SK-N-DZ (cell line): Measurements from ENCODE around the gene TMEM151B.
A peak's percentile ranks its signal among the peaks of the same experiment; 100 is the strongest.

Experiments
- DNase-seq: peaks from one replicate; pipeline ENCODE4 v3.0.0-alpha.2; 2015; ENCODE audit warnings: low spot score

The TMEM151B gene

DNA sequence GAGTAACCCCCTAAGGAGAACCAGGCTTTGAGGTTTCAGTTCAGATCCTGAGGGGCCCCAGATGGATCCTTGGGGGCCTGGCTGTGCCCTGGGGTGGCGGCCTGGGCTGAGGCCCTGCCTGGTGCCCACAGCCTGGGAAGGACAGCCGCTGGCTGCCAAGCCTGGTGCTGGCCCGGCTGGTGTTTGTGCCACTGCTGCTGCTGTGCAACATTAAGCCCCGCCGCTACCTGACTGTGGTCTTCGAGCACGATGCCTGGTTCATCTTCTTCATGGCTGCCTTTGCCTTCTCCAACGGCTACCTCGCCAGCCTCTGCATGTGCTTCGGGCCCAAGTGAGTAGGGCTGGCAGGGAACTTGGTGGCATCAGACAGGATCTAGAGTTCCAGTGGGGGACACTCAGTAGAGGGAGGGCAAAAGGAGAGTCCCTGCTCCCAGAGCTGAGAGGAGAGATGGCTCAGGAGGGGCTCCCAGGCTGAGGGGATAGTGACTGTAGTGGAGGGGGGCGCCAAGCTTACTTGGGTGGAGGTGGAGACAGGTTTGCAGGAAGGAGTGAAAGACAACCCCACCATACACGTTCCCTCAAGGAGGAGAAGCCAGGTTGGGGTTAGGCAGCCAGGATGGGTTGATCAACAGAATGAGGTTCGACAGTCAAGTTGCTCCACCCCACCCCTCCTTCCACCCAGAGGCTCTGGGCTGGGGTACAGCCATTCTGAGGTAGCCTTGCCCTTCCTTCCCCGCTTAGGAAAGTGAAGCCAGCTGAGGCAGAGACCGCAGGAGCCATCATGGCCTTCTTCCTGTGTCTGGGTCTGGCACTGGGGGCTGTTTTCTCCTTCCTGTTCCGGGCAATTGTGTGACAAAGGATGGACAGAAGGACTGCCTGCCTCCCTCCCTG, 37.3 kb upstream of the TMEM151B start:
- DNase-seq, result no peak

- DNase-seq, result no peak
Observed at GRCh38 chr6:44233567-44234100, 36.6 kb upstream of the TMEM151B start.

DNA sequence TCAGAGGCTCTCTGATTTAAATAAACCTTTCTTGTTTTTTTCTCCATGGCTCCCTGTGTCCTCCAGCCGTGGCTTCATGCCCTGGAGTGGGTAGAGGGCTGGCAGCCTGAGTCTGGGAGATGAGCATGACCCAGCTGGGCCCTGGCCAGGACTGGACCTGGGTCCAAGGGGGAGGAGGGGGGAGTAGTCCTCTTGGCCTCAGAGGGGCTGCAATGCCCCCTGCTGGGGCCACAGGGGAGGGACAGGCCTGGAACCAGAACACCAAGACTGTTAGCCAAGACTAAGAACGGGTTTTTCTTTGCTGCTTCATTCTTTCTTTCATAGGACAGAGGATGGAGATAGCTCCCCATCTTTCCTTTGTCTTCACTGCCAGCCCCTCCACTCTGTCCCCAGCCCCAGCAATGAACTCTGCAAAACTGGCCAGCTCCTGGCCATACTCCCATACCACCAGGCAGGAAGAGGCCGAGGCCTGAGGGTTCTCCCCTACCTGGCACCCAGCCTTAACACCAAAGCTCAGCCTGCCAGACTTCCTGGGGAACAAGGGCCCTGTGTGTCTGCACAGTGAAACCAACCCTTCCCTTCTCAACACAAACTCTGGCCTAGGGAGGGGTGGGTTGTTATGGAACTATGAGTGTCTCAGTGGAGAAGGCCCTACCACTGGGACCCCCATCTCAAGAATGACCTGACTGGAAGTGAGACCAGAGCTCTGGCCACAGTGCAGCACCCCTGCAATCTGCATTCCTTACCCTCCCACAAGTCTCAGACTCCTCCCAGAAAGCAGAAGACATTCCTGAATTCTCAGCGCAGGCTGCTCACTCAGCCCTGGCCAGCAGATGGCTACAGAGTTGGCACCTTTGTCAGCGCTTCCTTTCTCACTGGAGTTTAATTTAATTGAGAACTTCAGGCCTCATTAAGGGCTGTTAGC, 35.9 kb upstream of the TMEM151B start:
- DNase-seq, result peak; percentile 62

DNA sequence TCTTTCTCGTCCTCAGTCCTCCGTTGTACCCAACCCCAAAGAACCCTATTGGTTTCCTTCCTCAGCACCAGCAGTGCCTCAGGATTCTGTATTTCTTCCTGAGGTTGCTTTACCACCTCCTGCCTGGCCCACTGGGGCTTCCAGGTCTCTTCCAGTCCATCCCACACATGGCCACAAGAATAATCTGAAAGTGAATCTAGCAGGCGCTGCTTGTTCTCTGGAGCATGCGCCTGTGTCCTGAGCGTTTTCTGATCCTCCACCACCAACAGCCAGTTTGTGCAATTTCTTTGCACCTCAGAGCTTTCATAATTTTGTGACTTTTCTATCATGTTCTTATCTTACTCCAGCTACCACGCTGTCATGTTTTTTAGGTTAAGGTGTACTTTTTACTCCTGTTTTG, 35.0 kb upstream of the TMEM151B start:
- DNase-seq, result no peak

DNA sequence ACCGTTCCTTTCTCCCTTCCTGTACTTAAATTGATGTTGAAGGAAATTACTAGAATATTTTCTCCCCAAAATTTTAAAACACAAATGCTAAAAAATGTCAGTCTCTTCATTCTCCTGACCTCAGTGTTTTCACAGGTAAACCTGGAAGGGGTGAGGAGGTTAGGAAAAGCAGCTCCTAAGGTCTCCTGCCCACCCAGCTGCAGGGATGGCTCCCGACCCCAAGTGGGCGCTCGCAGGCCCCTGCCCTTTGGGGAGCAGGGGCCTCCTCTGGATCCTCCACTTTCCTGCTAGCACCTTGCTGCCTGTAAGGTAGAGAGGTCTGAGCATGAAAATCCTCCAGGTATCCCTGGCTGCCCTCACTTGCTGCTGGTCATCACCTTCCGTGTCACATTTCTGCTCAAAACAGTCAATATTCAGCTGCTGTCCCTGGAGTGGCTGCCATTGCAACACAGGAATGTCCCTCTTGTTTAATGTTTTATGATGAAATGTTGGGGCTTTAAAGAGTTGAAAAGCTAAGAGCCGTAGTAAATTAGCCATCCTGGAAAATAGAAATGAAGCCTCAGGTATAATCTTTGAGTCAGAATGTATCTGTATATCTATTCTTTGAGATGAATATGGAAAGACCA, 34.2 kb upstream of the TMEM151B start:
- DNase-seq, result no peak

DNA sequence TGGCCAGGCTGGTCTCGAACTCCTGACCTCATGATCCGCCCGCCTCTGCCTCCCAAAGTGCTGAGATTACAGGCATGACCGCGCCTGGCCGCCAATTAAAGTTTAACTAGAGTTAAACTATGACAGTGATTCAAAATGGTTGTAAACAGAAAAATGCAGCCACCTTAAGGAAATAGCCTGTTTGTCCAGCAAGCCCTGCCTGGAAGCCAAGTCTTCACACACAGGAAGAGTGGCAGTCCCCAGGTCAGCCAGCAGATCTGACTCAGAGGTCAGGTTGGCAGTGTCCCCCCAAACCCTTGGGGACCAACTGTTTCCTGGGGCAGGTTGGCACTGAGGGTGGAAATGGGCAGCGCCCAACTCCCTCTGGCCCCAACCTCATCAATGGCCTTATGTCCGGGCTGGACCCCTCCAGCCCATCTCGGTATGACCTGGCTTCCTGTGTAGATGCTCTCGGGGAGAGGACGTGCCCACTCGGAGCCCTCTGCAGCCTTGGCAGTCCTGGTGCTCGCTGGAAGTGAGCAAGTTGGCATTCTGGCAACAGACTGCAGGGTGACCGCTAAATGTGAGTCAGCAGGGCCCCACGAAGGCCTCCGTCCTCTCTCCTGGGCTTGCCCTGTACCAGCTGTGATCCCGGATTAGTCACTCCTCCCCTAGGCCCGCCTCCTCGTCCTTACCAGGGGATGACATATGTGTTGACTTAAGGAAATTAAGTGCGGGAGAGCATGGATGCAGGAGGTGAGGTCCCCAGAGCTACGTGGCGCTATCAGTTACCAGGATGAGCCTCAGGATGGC, 33.0 kb upstream of the TMEM151B start:
- peak; percentile 77 for DNase-seq

- DNase-seq, result peak; percentile 73
Observed at GRCh38 chr6:44237813-44238433, 32.3 kb upstream of the TMEM151B start.

DNA sequence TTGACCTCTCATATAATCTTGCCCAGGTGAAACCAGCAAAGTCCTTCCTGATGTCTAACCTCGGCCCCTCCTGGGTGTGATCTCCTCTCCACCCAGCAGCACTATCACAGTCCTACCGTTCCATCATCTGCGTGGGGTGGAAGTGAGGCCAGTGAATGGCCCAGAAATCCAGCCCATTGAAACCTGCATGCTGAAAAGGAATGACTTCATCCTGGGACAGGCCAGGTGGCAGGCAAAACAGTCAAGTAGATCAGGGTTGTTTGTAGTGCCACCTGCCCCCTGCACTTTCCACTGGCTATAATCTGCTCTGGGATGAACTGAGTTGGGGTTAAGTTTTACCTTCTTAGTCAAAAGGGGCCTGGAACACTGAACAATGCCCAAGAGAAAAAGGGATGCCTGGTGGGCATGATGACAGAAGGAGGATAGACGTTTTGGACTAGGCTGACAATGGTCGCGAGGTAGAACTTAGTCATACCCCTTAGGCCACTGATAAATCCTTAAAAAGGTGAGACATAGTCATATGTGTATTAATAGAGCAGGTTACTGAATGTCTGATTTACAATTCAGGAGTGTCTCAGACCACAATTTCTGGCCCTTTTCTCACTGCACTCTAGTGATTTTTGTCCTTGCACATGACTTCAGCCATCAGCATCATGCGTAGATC, 31.4 kb upstream of the TMEM151B start:
- DNase-seq, result no peak

DNA sequence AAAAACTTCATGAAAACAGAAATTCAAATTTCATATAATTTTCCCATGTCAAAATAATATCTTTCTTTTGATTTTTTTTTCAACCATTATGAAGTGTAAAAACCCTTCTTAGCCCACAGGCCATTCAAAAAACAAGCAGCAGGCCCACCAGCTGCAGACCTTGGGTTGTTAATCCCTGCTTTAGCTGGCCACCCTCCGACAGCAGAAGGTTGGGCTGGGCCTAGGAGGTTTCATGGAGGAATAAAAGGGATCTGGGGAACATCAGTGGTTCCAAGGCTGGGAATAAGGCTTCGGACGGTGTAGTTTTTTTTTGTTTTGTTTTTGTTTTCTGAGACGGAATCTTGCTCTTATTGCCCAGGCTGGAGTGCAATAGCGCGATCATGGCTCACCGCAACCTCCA, 26.9 kb upstream of the TMEM151B start:
- DNase-seq, result no peak

DNA sequence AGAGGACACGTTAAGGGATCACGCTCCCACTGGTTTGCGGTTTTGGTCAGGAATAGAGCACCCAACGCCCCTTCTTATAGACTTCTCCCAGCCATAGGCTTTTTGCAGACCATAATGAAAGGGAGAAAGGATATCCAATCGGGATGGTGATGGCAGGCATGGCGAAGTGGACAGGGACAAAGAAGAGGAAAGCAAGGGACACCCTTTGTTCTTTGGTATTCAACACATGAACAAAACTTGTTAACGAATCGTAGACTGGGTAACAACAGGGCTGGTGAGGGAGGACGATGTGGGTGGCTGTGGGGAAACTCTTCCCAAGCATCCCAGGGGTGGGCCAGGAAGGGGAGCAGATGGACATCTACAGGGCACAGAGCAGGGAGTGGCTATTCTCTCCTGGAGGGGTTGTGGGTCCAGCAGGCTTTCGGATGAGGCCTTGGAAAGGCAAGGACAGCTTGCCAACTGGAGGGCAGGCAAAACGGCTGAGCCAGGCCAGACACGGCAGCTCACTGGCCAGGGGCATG, 24.8 kb upstream of the TMEM151B start:
- no peak for DNase-seq

- DNase-seq, result peak; percentile 90
Observed at GRCh38 chr6:44245912-44246662, 24.2 kb upstream of the TMEM151B start.

- DNase-seq, result peak; percentile 99
Observed at GRCh38 chr6:44246663-44247337, 23.4 kb upstream of the TMEM151B start, which contains the start of gene HSP90AB1. TSS of gene HSP90AB1 (plus strand) at chr6:44247101. CDS start at chr6:44248630, 1,529 bp downstream.

DNA sequence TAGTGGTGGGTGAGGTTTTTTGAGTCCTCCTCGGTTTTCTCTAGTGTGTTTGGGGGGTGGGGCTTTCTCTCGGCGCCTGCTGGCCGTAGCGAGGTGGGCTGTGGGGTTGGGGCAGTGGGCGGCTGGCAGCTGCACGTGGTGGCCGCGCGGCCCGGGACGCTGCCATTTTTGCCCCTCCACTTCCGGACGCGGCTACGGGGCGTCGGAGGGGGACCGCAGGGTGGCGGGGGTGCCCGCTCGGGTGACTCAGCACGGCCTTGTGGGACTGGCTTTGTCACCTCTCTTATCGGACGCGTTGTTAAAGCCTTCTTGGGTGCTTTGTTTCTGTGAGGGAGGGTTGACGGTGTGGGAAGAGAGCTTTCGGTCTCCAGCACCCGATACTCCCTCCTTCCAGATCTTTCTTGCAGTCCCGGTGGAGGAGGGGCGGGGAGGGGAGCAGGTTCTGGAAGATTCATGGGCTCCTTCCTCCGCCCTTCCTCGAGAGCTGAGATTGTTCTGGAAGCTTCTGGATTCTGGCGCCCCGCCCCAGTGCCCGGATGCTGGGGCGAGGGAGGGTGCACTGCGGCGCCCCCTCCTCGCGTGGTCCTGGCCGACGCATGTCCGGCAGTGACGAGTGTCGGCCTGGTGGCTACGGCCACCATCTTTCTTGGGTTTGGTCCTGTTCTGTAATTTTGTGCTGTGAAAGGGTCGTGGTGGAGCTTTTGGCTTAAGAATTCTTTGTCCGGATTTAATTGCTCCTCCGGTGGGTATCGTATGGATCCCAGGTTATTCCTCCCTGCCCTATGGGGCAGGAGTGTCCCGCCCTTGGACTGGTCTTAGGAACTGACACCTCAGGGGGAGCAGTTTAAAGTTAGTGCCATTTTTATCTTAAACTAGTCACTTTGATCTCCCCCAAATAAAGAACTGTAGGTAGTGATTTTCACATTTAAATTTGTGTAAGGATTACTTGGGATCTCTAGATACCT, 22.6 kb upstream of the TMEM151B start:
- DNase-seq, result peak; percentile 48

- no peak for DNase-seq
Observed at GRCh38 chr6:44248579-44248978, 21.7 kb upstream of the TMEM151B start.

- DNase-seq, result no peak
Observed at GRCh38 chr6:44249082-44249748, 21.0 kb upstream of the TMEM151B start.

GRCh38 chr6:44250067-44250717, 20.1 kb upstream of the TMEM151B start:
- DNase-seq, result no peak
